GM23338 (cell line): ENCODE measurements around the gene ETF1. TPM values are rescaled to one million over a fixed set of nuclear protein-coding genes. Genes with fewer than 3 reads are reported as not detected.

Source experiments
- ATAC-seq: fragments of 200-7000 bp; cut with Tn5 transposase; 3 replicates; pipeline ENCODE4 v1.9.1; 2020
- DNase-seq: peaks from one replicate; pipeline ENCODE4 v3.0.0-alpha.2; 2015; ENCODE audit warnings: low spot score
- H2AFZ ChIP-seq: fragments of 200-600 bp; sonication (generic); 2 replicates; pipeline ENCODE4 v1.8.0; 2016; ENCODE audit warnings: antibody characterized with exemption, mild to moderate bottlenecking, moderate library complexity
- H3F3A ChIP-seq: fragments of 200-600 bp; sonication (generic); replicated peaks from 2 replicates; pipeline ENCODE4 v1.8.0; 2017; ENCODE audit warnings: antibody characterized with exemption, mixed run types, low read depth
- H3K27ac ChIP-seq: fragments of 200-600 bp; sonication (generic); 2 replicates; pipeline ENCODE4 v1.6.1; 2016; ENCODE audit warnings: low read depth
- H3K27me3 ChIP-seq: fragments of 200-600 bp; sonication (generic); 2 replicates; pipeline ENCODE4 v1.8.0; 2016; ENCODE audit warnings: mild to moderate bottlenecking, mixed run types, moderate library complexity; ENCODE audit not compliant: insufficient read depth
- H3K36me3 ChIP-seq: fragments of 200-600 bp; sonication (generic); 2 replicates; pipeline ENCODE4 v1.8.0; 2016; ENCODE audit warnings: mild to moderate bottlenecking; ENCODE audit not compliant: insufficient read depth
- H3K4me1 ChIP-seq: fragments of 200-600 bp; sonication (generic); 2 replicates; pipeline ENCODE4 v1.8.0; 2016; ENCODE audit warnings: mild to moderate bottlenecking, moderate library complexity; ENCODE audit not compliant: insufficient read depth
- H3K4me2 ChIP-seq: fragments of 200-600 bp; sonication (generic); 2 replicates; pipeline ENCODE4 v1.7.1; 2017; ENCODE audit warnings: mixed run types
- H3K4me3 ChIP-seq: fragments of 200-600 bp; sonication (generic); 2 replicates; pipeline ENCODE4 v1.6.1; 2016; ENCODE audit warnings: mixed run types
- H3K79me2 ChIP-seq: fragments of 200-600 bp; sonication (generic); replicated peaks from 2 replicates; pipeline ENCODE4 v1.8.0; 2017; ENCODE audit warnings: mild to moderate bottlenecking; ENCODE audit not compliant: insufficient read depth
- H3K9me2 ChIP-seq: fragments of 200-600 bp; sonication (generic); 2 replicates; pipeline ENCODE4 v1.8.0; 2017; ENCODE audit not compliant: insufficient read depth
- H4K20me1 ChIP-seq: fragments of 200-600 bp; sonication (generic); replicated peaks from 2 replicates; pipeline ENCODE4 v1.8.0; 2017; ENCODE audit warnings: mild to moderate bottlenecking; ENCODE audit not compliant: insufficient read depth
- H3K27ac Mint-ChIP-seq: 2 replicates; pipeline ENCODE4 v1.8.0; 2020; ENCODE audit warnings: inconsistent platforms, mild to moderate bottlenecking, moderate library complexity, mixed read lengths
- H3K27me3 Mint-ChIP-seq: 3 replicates; pipeline ENCODE4 v1.8.0; 2022; ENCODE audit warnings: low read depth, mild to moderate bottlenecking, moderate library complexity, mixed read lengths, inconsistent platforms; ENCODE audit not compliant: insufficient read depth, poor library complexity
- H3K36me3 Mint-ChIP-seq: 3 replicates; pipeline ENCODE4 v1.8.0; 2021; ENCODE audit warnings: low read depth, mild to moderate bottlenecking, inconsistent platforms, moderate library complexity, mixed read lengths
- H3K4me1 Mint-ChIP-seq: 3 replicates; pipeline ENCODE4 v1.8.0; 2020; ENCODE audit warnings: mild to moderate bottlenecking, inconsistent platforms, mixed read lengths
- H3K4me3 Mint-ChIP-seq: 3 replicates; pipeline ENCODE4 v1.8.0; 2021; ENCODE audit warnings: moderate library complexity, mild to moderate bottlenecking, inconsistent platforms, mixed read lengths
- H3K9me3 Mint-ChIP-seq: 3 replicates; pipeline ENCODE4 v1.8.0; 2020; ENCODE audit warnings: moderate library complexity, mild to moderate bottlenecking, inconsistent platforms, mixed read lengths
- CREB1 ChIP-seq: fragments of 250-450 bp; sonication (Bioruptor Pico); IDR thresholded peaks from 2 replicates; pipeline ENCODE4 v1.5.0; 2020; ENCODE audit warnings: low read depth, mild to moderate bottlenecking, moderate library complexity
- EZH2 ChIP-seq: fragments of 200-600 bp; sonication (generic); IDR thresholded peaks from one replicate; pipeline ENCODE4 v1.8.0; 2017; ENCODE audit warnings: antibody characterized with exemption, mild to moderate bottlenecking, low read depth; ENCODE audit not compliant: unreplicated experiment
- EZH2phosphoT487 ChIP-seq: fragments of 200-600 bp; sonication (generic); IDR thresholded peaks from one replicate; pipeline ENCODE4 v1.8.1; 2018; ENCODE audit warnings: antibody characterized with exemption; ENCODE audit not compliant: unreplicated experiment
- JUNB ChIP-seq: IDR thresholded peaks from one replicate; pipeline ENCODE4 v1.6.1; 2016; ENCODE audit warnings: antibody characterized with exemption; ENCODE audit not compliant: unreplicated experiment
- NANOG ChIP-seq: IDR thresholded peaks from 2 replicates; pipeline ENCODE4 v1.6.1; 2016; ENCODE audit warnings: antibody characterized with exemption, borderline replicate concordance
- POLR2AphosphoS5 ChIP-seq: IDR thresholded peaks from 2 replicates; pipeline ENCODE4 v1.6.1; 2016; ENCODE audit warnings: antibody characterized with exemption, low read depth
- STAT1 ChIP-seq: IDR thresholded peaks from one replicate; pipeline ENCODE4 v1.6.1; 2016; ENCODE audit warnings: antibody characterized with exemption; ENCODE audit not compliant: unreplicated experiment
- polyA plus RNA-seq: library from polyadenylated mRNA; unstranded; fragments of >200 nt; fragmentation: Nextera tagmentation; extraction: Ambion mirVana; gene quantifications from 2 replicates; pipeline ENCODE4 v1.2.1, GENCODE V29; 2016
- total RNA-seq: library from RNA; depleted of rRNA; stranded (reverse); fragments of >200 nt; shearing (Covaris generic); gene quantifications from 2 replicates; pipeline ENCODE4 v1.2.3, GENCODE V29; 2014
- TF ChIP-seq, protein P1 (sequence below), 2 experiments: fragments of 200-600 bp in 1 of 2; sonication (generic) in 1 of 2; conservative IDR thresholded peaks; 2 replicates each; pipeline versions ENCODE4 v1.5.1 to v1.6.1; 2016 to 2017; ENCODE audit warnings: antibody characterized with exemption in 2 of 2, low read depth in 2 of 2, mild to moderate bottlenecking in 2 of 2, moderate library complexity in 1 of 2
- TF ChIP-seq, protein P2 (sequence below): IDR thresholded peaks from one replicate; pipeline ENCODE4 v1.6.1; 2018; ENCODE audit warnings: antibody characterized with exemption; ENCODE audit not compliant: unreplicated experiment

The ETF1 gene
- total and polyA plus RNA-seq, 2 experiments from 2014 or later: 68.9 to 136 TPM

DNA sequence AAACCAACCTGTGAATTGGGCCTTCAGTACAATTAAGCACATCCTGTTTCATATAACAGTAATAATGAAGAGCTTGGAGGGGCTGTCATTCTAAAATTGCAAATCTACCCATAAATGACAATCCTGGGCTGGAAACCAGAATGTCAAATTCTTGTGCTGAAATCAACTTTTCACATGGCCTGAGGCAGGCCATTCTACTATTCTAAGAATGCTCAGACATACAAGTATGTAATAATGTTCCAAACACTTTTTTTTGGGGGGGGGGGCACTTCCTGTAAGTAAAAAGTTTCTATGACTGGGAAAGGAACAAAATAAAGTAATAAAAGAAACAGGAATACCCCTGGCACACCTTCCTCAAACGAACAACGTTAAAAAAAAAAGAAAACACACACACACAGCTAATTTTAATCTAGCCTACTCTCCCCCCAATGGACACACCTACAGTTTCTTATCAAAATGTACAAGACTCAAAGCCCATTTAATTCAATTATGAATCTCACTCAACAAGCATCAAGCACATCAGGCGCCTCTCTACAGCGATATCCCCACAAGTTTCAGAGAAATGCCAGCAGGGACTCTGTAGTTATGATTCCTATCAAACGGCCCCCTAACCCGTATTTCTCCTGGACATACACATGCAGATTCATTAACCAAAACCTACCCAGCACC, 1.4 kb downstream of the ETF1 start:
- Histone ChIP-seq H3K9me2 (no peaks in the 10 kb centered on the region), H3K4me1 (peaks cover 29% of the 10 kb centered on the region), H3K27ac (peak overlapping the region; percentile 93), H3K4me3 (peak overlapping the region; percentile 96), H3F3A (no peaks in the 10 kb centered on the region), H3K36me3 (peaks cover 13% of the 10 kb centered on the region; the same call in 1 of the 2 replicates), H4K20me1 (peaks cover 49% of the 10 kb centered on the region), H3K27me3 (no peaks in the 10 kb centered on the region), H2AFZ (no peak overlapping the region), H3K4me2 (peak overlapping the region; percentile 99), H3K79me2 (peaks cover 95% of the 10 kb centered on the region)
- peak overlapping the region; percentile 100 for H3K27ac Mint-ChIP-seq
- TF ChIP-seq EZH2 (no peak), EZH2phosphoT487 (no peak), JUNB (no peak)
- H3K4me1 Mint-ChIP-seq: peaks cover 19% of the 10 kb centered on the region
- H3K4me3 Mint-ChIP-seq: peak overlapping the region; percentile 99
- ATAC-seq (no peak), DNase-seq (no peak)
- peaks cover 5% of the 10 kb centered on the region for H3K27me3 Mint-ChIP-seq
- H3K9me3 Mint-ChIP-seq: no peaks in the 10 kb centered on the region
- peaks cover 49% of the 10 kb centered on the region for H3K36me3 Mint-ChIP-seq

DNA sequence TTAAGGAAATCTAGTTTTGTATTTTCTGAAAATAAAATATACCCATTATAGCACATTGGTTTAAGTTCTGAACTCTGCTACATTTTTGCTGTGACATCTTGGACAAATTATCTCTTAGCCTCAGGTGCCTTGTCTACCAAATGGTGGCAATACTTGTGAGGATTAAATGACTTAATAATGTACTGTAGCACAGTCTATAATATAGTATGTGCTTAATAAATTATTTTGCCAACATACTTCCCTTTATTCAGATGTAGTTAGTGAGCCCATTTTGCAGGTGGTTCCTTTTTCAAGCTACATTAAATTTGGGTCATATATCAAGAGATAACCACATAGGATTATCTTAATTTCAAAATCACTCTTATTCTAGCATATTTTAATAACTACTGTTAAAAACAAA, 3.2 kb downstream of the ETF1 start:
- DNase-seq: no peak
- H3K4me1 Mint-ChIP-seq: peaks cover 16% of the 10 kb centered on the region
- Histone ChIP-seq H3F3A (no peaks in the 10 kb centered on the region), H3K9me2 (no peaks in the 10 kb centered on the region), H3K36me3 (peaks cover 13% of the 10 kb centered on the region; the same call in 1 of the 2 replicates), H2AFZ (no peak overlapping the region), H3K4me1 (peaks cover 21% of the 10 kb centered on the region), H3K27ac (no peak overlapping the region), H4K20me1 (peaks cover 55% of the 10 kb centered on the region), H3K4me3 (no peak overlapping the region), H3K4me2 (no peak overlapping the region), H3K27me3 (no peaks in the 10 kb centered on the region), H3K79me2 (peaks cover 95% of the 10 kb centered on the region)
- H3K9me3 Mint-ChIP-seq: no peaks in the 10 kb centered on the region
- TF ChIP-seq EZH2: no peak
- no peak overlapping the region for H3K27ac Mint-ChIP-seq
- no peak for ATAC-seq
- H3K4me3 Mint-ChIP-seq: no peak overlapping the region
- H3K27me3 Mint-ChIP-seq: peaks cover 8% of the 10 kb centered on the region
- H3K36me3 Mint-ChIP-seq: peaks cover 59% of the 10 kb centered on the region

DNA sequence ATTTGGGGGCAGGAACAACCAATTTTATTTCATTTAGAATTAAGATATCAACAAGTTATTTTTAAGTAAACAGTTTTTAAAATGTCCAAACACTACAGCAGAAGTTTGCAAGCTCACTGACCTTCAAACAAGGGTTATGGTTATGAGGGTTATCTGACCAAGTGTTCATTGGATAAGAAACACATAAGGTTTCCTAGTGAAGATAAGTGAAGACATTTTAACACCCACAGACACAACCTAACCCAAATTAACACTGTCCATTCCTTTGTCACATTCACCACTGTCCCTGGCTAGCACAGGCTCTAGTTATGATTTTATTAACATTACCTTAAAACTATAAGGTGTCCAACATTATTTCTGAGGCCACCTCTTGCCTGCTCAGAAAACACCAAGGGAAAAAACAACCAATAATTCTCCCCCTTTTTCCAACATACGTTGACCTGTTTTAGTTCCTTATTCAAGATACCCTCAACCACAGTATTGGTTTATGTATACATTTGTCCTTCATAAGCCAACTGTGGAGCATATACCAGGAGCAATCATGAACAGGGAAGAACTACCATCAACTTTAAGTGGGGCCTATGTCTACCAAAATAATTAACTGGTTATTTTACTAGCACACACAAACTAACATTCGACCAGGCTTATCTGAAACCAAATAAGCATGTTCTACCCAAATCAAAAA, 4.0 kb downstream of the ETF1 start:
- H3K4me1 Mint-ChIP-seq: peaks cover 9% of the 10 kb centered on the region
- H3K9me3 Mint-ChIP-seq: no peaks in the 10 kb centered on the region
- Histone ChIP-seq H3K4me1 (peaks cover 14% of the 10 kb centered on the region), H4K20me1 (peaks cover 62% of the 10 kb centered on the region), H3K36me3 (peaks cover 13% of the 10 kb centered on the region; the same call in 1 of the 2 replicates), H3K4me2 (no peak overlapping the region), H2AFZ (no peak overlapping the region), H3K27ac (no peak overlapping the region), H3K27me3 (no peaks in the 10 kb centered on the region), H3K9me2 (no peaks in the 10 kb centered on the region), H3K4me3 (no peak overlapping the region), H3K79me2 (peaks cover 95% of the 10 kb centered on the region), H3F3A (0 out of 2 replicates have a peak, but pooled peaks cover 4% of the 10 kb centered on the region)
- DNase-seq (no peak), ATAC-seq (no peak)
- H3K27me3 Mint-ChIP-seq: peaks cover 7% of the 10 kb centered on the region
- H3K27ac Mint-ChIP-seq: no peak overlapping the region
- peaks cover 64% of the 10 kb centered on the region for H3K36me3 Mint-ChIP-seq
- H3K4me3 Mint-ChIP-seq: no peak overlapping the region; the same call in 2 of the 3 replicates
- TF ChIP-seq CREB1 (CRISPR knock-in tag) (no peak), EZH2phosphoT487 (no peak), STAT1 (no peak), NANOG (no peak), POLR2AphosphoS5 (no peak)
- TF ChIP-seq, protein P1, sequence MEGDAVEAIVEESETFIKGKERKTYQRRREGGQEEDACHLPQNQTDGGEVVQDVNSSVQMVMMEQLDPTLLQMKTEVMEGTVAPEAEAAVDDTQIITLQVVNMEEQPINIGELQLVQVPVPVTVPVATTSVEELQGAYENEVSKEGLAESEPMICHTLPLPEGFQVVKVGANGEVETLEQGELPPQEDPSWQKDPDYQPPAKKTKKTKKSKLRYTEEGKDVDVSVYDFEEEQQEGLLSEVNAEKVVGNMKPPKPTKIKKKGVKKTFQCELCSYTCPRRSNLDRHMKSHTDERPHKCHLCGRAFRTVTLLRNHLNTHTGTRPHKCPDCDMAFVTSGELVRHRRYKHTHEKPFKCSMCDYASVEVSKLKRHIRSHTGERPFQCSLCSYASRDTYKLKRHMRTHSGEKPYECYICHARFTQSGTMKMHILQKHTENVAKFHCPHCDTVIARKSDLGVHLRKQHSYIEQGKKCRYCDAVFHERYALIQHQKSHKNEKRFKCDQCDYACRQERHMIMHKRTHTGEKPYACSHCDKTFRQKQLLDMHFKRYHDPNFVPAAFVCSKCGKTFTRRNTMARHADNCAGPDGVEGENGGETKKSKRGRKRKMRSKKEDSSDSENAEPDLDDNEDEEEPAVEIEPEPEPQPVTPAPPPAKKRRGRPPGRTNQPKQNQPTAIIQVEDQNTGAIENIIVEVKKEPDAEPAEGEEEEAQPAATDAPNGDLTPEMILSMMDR (conservative IDR thresholded peaks at IDR 0.05; ENCODE audit: low read depth in 2 of 2): no peak
- TF ChIP-seq, protein P2, sequence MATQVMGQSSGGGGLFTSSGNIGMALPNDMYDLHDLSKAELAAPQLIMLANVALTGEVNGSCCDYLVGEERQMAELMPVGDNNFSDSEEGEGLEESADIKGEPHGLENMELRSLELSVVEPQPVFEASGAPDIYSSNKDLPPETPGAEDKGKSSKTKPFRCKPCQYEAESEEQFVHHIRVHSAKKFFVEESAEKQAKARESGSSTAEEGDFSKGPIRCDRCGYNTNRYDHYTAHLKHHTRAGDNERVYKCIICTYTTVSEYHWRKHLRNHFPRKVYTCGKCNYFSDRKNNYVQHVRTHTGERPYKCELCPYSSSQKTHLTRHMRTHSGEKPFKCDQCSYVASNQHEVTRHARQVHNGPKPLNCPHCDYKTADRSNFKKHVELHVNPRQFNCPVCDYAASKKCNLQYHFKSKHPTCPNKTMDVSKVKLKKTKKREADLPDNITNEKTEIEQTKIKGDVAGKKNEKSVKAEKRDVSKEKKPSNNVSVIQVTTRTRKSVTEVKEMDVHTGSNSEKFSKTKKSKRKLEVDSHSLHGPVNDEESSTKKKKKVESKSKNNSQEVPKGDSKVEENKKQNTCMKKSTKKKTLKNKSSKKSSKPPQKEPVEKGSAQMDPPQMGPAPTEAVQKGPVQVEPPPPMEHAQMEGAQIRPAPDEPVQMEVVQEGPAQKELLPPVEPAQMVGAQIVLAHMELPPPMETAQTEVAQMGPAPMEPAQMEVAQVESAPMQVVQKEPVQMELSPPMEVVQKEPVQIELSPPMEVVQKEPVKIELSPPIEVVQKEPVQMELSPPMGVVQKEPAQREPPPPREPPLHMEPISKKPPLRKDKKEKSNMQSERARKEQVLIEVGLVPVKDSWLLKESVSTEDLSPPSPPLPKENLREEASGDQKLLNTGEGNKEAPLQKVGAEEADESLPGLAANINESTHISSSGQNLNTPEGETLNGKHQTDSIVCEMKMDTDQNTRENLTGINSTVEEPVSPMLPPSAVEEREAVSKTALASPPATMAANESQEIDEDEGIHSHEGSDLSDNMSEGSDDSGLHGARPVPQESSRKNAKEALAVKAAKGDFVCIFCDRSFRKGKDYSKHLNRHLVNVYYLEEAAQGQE: no peak
